Measurements from ENCODE around the gene PDCD1.

Gene PDCD1

DNA sequence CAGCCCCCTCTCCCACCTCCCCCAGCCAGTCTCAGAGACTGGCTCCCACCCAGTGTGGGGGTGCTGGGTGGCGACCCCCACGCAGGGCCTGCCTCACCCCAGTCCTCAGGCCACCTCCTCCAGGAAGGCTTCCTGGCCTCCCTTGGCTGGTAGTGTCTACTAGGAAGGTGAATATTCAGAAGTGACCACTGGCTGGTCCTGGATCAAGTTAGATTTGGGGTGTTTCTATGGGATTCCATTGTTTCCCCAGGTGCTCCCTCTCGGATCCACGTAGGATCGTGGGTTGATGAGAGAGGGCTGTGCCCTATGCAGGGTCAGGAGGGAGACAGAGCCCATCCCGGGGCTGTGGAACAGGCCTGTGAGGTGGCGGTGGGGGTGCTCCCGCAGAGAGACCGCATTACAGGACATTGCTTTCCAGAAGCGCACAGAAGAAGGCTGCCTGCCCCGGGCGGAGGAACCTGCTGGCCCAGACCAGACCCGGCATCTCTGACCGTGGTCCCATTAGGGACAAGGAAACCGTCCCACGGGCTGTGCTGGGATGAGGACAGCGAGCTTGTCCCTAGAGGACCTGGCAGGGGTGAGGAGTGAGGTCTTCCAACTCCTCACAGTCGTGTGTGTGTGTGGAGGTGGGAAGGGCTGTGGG, 3.3 kb downstream of the PDCD1 start:
- TF ChIP-seq, protein P1, sequence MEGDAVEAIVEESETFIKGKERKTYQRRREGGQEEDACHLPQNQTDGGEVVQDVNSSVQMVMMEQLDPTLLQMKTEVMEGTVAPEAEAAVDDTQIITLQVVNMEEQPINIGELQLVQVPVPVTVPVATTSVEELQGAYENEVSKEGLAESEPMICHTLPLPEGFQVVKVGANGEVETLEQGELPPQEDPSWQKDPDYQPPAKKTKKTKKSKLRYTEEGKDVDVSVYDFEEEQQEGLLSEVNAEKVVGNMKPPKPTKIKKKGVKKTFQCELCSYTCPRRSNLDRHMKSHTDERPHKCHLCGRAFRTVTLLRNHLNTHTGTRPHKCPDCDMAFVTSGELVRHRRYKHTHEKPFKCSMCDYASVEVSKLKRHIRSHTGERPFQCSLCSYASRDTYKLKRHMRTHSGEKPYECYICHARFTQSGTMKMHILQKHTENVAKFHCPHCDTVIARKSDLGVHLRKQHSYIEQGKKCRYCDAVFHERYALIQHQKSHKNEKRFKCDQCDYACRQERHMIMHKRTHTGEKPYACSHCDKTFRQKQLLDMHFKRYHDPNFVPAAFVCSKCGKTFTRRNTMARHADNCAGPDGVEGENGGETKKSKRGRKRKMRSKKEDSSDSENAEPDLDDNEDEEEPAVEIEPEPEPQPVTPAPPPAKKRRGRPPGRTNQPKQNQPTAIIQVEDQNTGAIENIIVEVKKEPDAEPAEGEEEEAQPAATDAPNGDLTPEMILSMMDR (IDR thresholded peaks at IDR 0.05), result no peak

DNA sequence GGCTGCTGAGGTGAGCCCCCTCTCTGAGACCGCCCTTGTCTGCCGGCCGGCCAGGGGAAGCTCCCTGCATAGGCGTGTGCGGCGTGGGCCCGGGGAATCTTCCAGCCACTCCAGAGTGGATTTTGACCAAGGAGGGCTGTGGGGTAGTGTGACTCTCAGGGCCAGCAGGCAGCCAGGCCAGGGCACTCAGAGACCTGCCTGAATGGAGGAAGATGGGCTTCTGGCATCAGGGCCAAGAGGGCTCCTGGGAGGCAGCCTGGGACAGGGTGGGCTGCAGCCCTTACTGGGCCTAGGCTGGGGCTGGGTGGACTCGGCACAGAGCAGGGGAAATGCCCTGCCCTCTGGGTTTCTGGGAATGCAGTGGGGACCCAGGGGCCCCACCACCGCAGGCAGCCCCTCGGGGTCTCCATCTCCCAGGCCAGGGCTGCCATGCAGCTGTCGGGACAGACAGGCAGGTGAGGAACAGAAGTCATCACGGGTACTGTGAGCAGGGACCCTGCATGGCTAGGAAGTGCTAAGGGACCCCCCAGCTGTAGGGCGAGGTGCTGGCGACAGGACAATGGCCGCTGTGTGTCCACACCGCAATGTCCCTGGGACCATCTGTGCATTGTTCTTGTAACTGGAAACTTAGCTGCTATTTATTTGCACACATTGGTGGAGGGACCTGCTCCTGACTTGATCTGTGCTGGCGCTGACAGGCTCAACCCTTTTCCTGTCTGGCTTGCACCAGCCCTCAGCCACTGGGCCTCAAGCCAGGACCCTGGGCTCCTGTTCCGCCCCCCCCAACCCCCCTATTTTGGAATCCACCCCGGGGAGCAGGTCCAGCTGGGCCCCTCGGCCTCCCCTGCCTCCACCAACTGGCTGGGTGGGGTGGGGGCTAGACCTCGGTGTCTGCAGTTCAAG, 4.1 kb downstream of the PDCD1 start:
- TF ChIP-seq, protein P1 (IDR thresholded peaks at IDR 0.05), result no peak

DNA sequence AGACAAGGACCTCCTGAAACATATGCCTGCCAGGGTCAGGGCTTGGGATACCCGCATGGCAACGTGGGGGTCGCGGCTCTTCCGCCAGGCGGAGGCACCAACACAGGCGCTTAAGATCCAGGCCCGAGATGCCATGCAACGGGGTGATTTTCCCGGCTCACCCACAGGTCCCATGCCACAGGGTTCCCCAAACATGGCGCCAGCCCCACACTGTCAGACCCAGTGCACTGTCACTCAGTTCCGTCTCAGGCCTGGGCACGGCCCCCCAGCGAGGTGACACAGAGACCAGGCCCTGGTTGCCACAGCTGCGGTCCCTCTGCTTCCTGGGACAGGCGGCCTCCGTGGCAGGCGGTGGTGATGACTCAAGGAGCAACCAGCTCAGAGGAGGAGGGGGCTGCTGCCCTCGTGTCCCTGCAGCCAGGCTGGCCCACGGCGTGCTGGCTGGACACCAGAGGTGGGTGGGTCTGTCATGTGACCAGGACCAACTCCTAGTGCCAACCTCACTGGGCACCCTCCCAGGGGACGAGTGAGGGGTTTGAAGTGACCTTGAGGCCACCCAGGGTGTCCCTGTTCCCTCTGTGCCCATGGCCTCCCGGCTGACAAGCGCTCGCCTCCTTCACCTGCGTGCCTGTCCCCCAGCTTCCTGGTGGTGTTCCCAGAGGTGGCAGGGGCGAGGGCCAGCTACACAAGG, 4.9 kb downstream of the PDCD1 start:
- TF ChIP-seq, protein P1 (IDR thresholded peaks at IDR 0.05), result no peak

DNA sequence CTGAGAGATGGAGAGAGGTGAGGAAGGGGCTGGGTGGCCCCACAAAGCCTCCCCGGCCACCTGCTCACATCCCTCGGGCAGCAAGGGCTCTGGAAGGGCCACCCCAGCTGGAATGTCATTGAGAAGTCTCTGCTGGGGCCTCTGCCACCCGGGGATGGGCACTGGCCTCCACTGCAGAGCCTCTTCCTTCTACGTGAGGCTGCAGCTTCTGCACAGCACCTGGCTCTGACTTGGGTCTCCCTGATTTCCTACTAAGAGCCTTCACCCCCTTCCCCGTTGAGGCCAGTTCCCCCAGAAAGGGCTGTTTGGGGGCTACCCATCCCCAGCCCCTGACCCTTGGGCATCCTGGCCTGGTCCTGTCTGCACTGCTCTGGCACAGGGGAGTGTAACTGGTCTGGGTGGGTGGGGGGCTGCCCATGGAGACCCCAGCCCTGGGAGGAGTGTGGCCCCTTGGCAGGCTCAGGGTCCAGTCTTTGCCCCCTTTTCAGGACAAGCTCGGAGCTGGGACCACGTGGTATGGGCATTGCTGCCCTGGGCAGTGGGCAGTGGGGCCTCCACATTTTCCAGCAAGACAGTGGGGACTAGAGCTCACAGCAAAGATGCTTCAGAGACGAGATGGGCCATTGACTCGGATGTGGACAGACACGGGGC, 5.6 kb downstream of the PDCD1 start:
- TF ChIP-seq, protein P1 (IDR thresholded peaks at IDR 0.05), result no peak

DNA sequence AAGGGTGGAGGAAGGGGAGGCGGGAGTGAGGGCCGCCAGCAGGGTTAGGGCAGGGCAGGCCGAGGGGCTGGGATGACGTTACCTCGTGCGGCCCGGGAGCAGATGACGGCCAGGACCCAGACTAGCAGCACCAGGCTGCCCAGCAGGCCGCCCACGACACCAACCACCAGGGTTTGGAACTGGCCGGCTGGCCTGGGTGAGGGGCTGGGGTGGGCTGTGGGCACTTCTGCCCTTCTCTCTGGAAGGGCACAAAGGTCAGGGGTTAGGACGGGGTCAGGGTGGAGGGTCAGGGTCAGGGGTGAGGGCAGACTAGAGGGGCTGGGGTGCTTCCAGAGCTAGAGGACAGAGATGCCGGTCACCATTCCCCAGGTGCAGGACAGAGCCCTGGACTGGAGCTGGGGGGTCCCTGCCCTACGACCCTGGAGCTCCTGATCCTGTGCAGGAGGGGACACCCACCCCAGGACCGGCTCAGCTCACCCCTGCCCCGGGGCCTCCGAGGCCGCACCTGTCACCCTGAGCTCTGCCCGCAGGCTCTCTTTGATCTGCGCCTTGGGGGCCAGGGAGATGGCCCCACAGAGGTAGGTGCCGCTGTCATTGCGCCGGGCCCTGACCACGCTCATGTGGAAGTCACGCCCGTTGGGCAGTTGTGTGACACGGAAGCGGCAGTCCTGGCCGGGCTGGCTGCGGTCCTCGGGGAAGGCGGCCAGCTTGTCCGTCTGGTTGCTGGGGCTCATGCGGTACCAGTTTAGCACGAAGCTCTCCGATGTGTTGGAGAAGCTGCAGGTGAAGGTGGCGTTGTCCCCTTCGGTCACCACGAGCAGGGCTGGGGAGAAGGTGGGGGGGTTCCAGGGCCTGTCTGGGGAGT, 6.3 kb downstream of the PDCD1 start:
- TF ChIP-seq, protein P1 (IDR thresholded peaks at IDR 0.05), result no peak

DNA sequence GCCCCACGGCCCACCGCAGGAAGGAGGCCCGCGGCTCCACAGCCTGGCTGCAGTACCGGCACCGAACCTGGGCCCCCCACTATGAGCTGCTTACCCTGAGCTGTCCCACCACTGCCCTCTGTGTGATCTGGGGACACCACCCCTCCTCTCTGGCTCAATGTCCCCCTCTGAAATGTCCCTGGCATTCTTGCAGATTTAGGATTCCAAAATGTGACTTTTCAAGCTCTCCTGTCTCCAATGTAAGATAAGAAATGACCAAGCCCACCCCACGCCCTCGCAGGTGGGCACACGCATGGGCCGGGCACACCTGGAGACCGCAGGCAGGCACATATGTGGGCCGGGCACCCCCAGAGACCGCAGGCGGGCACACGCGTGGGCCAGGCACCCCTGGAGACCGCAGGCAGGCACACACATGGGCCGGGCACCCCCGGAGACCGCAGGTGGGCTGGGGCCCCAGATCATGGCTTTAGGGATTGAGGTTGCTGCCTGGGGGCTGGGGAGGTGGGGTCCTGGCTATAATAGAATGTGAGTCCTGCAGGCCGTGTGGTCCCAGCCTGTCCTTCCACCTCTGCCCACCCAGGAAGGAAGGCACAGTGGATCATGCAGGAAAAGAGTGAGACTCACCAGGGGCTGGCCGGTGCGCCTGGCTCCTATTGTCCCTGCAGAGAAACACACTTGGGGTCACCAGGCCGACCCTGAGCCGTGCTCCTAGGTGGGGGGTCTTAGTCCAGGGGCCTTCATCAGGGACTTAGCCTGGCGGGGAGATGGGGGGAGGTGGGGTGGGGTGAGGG, 7.2 kb downstream of the PDCD1 start:
- TF ChIP-seq, protein P1 (IDR thresholded peaks at IDR 0.05), result no peak
